ENCODE measurements around the gene CCR6. TPM values are rescaled to one million over a fixed set of nuclear protein-coding genes. Genes with fewer than 3 reads are reported as not detected.

CCR6 gene
- total RNA-seq, 4 donors from 2014 or later, result not detected

- H3K36me3 ChIP-seq, result no peaks in the 10 kb centered on the region
- ATAC-seq (no peak), DNase-seq (no peak)
- intact Hi-C loops (cut with DNase I; ENCODE audit: low total_unique reads), result loop anchor here (10.0 kb wide), 1 partner anchor 373 kb away; no protein-coding TSS in a partner anchor
- H3K27ac ChIP-seq, result no peak overlapping the region
- H3K27me3 ChIP-seq, result peaks cover 0 to 18% (median 0%) of the 10 kb centered on the region in 3 donors
- H3K4me1 ChIP-seq, result no peaks in the 10 kb centered on the region
- H3K9me3 ChIP-seq, result no peaks in the 10 kb centered on the region
- H3K4me3 ChIP-seq, result no peak overlapping the region
- in situ Hi-C loops (cut with MboI; ENCODE audit: low sequenced_read_pairs in 4 of 4), result loop anchor here in 2 of 4 donors (25.0 kb wide), 1 partner anchor 361 kb away; no protein-coding TSS in a partner anchor
- TF ChIP-seq POLR2A (IDR thresholded peaks at IDR 0.05), result no peak
- no peak for TF ChIP-seq CTCF (IDR thresholded peaks at IDR 0.05 in 4 of 5, conservative IDR thresholded peaks at IDR 0.05 in 1 of 5)
These were observed 25.1 kb downstream of the CCR6 start for GRCh38 chr6:167148021-167148420.

- TF ChIP-seq CTCF (IDR thresholded peaks at IDR 0.05 in 4 of 5, conservative IDR thresholded peaks at IDR 0.05 in 1 of 5) (no peak), POLR2A (IDR thresholded peaks at IDR 0.05) (no peak)
- H3K27me3 ChIP-seq, result peaks cover 0 to 28% (median 0%) of the 10 kb centered on the region in 3 donors
- H3K27ac ChIP-seq, result no peak overlapping the region
- in situ Hi-C loops (cut with MboI; ENCODE audit: low sequenced_read_pairs in 4 of 4) (loop anchor here in 2 of 4 donors (25.0 kb wide), 1 partner anchor 362 kb away; no protein-coding TSS in a partner anchor), intact Hi-C loops (cut with DNase I; ENCODE audit: low total_unique reads) (loop anchor here (10.0 kb wide), 1 partner anchor 374 kb away; no protein-coding TSS in a partner anchor)
- ATAC-seq (no peak), DNase-seq (no peak)
- H3K9me3 ChIP-seq, result no peaks in the 10 kb centered on the region
- no peaks in the 10 kb centered on the region for H3K4me1 ChIP-seq
- no peaks in the 10 kb centered on the region for H3K36me3 ChIP-seq
- no peak overlapping the region for H3K4me3 ChIP-seq
These were observed 26.1 kb downstream of the CCR6 start for GRCh38 chr6:167148997-167149396.

- TF ChIP-seq POLR2A (IDR thresholded peaks at IDR 0.05), result no peak
- no peak for DNase-seq
- in situ Hi-C loops (cut with MboI; ENCODE audit: low sequenced_read_pairs in 4 of 4), result no loop called here
- H3K36me3 ChIP-seq, result no peaks in the 10 kb centered on the region
- ATAC-seq, result no peak
- intact Hi-C loops (cut with DNase I; ENCODE audit: low total_unique reads), result no loop called here
- H3K27me3 ChIP-seq, result peaks cover 0 to 25% (median 0%) of the 10 kb centered on the region in 3 donors
- H3K27ac ChIP-seq, result no peak overlapping the region
- no peak overlapping the region for H3K4me3 ChIP-seq
- H3K4me1 ChIP-seq, result no peaks in the 10 kb centered on the region
- H3K9me3 ChIP-seq, result no peaks in the 10 kb centered on the region
These were observed 28.1 kb downstream of the CCR6 start for GRCh38 chr6:167150941-167151549.

GRCh38 chr6:167151648-167152047, 28.8 kb downstream of the CCR6 start:
- intact Hi-C loops (cut with DNase I; ENCODE audit: low total_unique reads), result no loop called here
- DNase-seq, result no peak
- Histone ChIP-seq H3K36me3 (no peaks in the 10 kb centered on the region), H3K27me3 (peaks cover 0 to 26% (median 0%) of the 10 kb centered on the region in 3 donors), H3K27ac (no peak overlapping the region), H3K4me3 (no peak overlapping the region), H3K4me1 (no peaks in the 10 kb centered on the region), H3K9me3 (no peaks in the 10 kb centered on the region)
- no peak for ATAC-seq
- TF ChIP-seq POLR2A (IDR thresholded peaks at IDR 0.05) (no peak), CTCF (IDR thresholded peaks at IDR 0.05 in 4 of 5, conservative IDR thresholded peaks at IDR 0.05 in 1 of 5) (no peak)
- in situ Hi-C loops (cut with MboI; ENCODE audit: low sequenced_read_pairs in 4 of 4), result no loop called here

- intact Hi-C loops (cut with DNase I; ENCODE audit: low total_unique reads) (no loop called here), in situ Hi-C loops (cut with MboI; ENCODE audit: low sequenced_read_pairs in 4 of 4) (no loop called here)
- Histone ChIP-seq H3K27ac (no peak overlapping the region), H3K9me3 (no peaks in the 10 kb centered on the region), H3K4me3 (no peak overlapping the region), H3K36me3 (no peaks in the 10 kb centered on the region), H3K4me1 (no peaks in the 10 kb centered on the region), H3K27me3 (peaks cover 0 to 26% (median 0%) of the 10 kb centered on the region in 3 donors)
- no peak for DNase-seq
- TF ChIP-seq POLR2A (IDR thresholded peaks at IDR 0.05), result no peak
- no peak for TF ChIP-seq CTCF (IDR thresholded peaks at IDR 0.05 in 4 of 5, conservative IDR thresholded peaks at IDR 0.05 in 1 of 5)
- no peak for ATAC-seq
These were observed 30.0 kb downstream of the CCR6 start for GRCh38 chr6:167152862-167153261.

Data from gastrocnemius medialis (tissue), 4 donors.